HEK293 (cell line): Measurements from ENCODE around the gene GCLM.
"Not testable (repeated sequence)": the region's sequence is repeated elsewhere in the genome, so short reads cannot be mapped to it uniquely, and the experiment has no call there.

Experiments
- CTCF ChIP-seq: fragments of 450-650 bp; formaldehyde crosslinking; IDR thresholded peaks from 2 replicates; pipeline ENCODE4 v1.5.1; 2016; ENCODE audit warnings: missing biosample characterization, missing genetic modification characterization
- REST ChIP-seq: fragments of 450-650 bp; formaldehyde crosslinking; IDR thresholded peaks from 2 replicates; pipeline ENCODE4 v1.5.1; 2016; ENCODE audit warnings: missing biosample characterization, missing genetic modification characterization
- TCF7L2 ChIP-seq: IDR thresholded peaks from 2 replicates; pipeline ENCODE4 v1.6.1; 2011; ENCODE audit warnings: low read depth, mild to moderate bottlenecking, inconsistent platforms, low read length, moderate library complexity, borderline replicate concordance
- ZBTB1 ChIP-seq: fragments of 450-650 bp; formaldehyde crosslinking; IDR thresholded peaks from 2 replicates; pipeline ENCODE4 v1.5.1; 2016; ENCODE audit warnings: missing biosample characterization, missing genetic modification characterization
- ZBTB7A ChIP-seq: fragments of 450-650 bp; formaldehyde crosslinking; IDR thresholded peaks from 2 replicates; pipeline ENCODE4 v1.5.1; 2016; ENCODE audit warnings: low read depth, missing biosample characterization, missing genetic modification characterization
- ZEB2 ChIP-seq: fragments of 450-650 bp; formaldehyde crosslinking; IDR thresholded peaks from 2 replicates; pipeline ENCODE4 v1.5.1; 2016; ENCODE audit warnings: missing biosample characterization, missing genetic modification characterization
- ZNF350 ChIP-seq: fragments of 450-650 bp; formaldehyde crosslinking; IDR thresholded peaks from 2 replicates; pipeline ENCODE4 v1.5.0; 2017; ENCODE audit warnings: missing biosample characterization, mild to moderate bottlenecking, missing genetic modification characterization
- ZNF645 ChIP-seq: fragments of 450-650 bp; formaldehyde crosslinking; IDR thresholded peaks from 2 replicates; pipeline ENCODE4; 2016; ENCODE audit warnings: missing biosample characterization, missing genetic modification characterization

- not testable (repeated sequence) for TF ChIP-seq ZNF350; CTCF (tag by site-specific recombination); REST (tag by site-specific recombination); ZBTB7A; ZEB2 (tag by site-specific recombination); ZNF645 (tag by site-specific recombination); TCF7L2; ZBTB1 (tag by site-specific recombination)
Observed at GRCh38 chr1:93850687-93851326, 58.4 kb downstream of the GCLM start.
